Astrocyte of the hippocampus (primary cell): ENCODE results near the gene COMT.
"Not testable (repeated sequence)": the region's sequence is repeated elsewhere in the genome, so short reads cannot be mapped to it uniquely, and the experiment has no call there.

ENCODE experiments used
- DNase-seq: peaks from one replicate; pipeline ENCODE4 v3.0.0; 2011; ENCODE audit warnings: low read depth, low spot score

Gene COMT

GRCh38 chr22:19929586-19930550, 11.7 kb upstream of the COMT start:
- DNase-seq = no peak

DNA sequence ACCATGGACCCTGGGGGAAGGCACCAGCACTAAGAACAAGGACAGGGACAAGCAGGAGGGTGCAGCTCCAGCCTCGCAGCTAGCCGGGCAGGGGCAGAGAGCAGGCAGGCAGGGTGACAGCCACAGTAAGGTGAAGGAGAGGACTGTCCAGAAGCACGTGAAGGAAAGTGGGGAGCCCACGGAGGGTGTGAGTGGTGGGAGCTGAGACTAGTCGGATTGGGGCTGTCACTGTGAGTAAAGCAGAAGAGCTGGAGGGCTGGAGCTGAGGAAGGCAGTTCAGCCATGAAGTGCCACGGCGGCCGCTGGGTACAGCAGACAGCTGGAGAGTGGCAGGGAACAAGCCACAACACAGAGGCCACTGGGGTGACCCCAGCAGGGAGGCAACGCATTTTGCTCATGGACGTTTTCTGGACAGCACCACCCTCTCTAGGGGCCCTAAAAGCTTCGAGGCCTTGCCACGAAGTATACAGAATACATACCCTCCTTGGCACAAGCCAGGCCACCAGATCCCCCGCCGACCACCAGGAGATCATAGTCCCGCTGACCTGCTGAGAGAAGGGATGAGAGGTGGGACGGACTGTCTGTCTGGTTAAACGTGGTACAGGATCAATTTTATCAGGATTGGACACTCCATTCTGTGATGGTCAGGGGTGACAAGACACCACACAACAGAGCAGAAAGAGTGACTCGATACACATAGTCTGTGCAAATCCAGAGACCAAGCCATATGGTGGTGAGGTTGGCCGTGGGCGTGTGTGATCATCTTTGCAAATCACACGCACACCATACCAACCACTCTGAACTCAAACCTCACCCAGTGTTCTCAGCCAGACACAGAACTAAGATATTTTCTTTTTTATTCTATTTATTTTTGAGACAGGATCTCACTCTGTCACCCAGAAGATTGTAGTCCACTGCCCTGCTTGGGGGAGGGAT, 10.8 kb upstream of the COMT start:
- DNase-seq = no peak

DNA sequence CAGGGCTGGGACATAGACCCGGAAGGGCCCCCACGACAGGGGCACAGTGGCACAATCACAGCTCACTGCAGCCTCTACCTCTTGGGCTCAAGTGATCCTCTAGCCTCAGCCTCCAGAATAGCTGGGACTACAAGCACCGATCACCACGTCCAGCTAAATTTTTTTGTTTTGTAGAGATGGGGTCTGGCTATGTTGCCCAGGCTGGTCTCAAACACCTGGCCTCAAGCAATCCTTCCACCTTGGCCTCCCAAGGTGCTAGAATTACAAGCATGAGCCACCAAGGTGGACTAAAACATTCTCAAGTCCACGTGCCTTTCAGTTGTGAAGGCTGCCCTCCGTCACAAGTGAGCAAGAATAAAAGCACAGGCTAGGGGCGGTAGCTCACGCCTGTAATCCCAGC, 10.1 kb upstream of the COMT start:
- DNase-seq = no peak

GRCh38 chr22:19932367-19933206, 9.0 kb upstream of the COMT start:
- DNase-seq = no peak

DNA sequence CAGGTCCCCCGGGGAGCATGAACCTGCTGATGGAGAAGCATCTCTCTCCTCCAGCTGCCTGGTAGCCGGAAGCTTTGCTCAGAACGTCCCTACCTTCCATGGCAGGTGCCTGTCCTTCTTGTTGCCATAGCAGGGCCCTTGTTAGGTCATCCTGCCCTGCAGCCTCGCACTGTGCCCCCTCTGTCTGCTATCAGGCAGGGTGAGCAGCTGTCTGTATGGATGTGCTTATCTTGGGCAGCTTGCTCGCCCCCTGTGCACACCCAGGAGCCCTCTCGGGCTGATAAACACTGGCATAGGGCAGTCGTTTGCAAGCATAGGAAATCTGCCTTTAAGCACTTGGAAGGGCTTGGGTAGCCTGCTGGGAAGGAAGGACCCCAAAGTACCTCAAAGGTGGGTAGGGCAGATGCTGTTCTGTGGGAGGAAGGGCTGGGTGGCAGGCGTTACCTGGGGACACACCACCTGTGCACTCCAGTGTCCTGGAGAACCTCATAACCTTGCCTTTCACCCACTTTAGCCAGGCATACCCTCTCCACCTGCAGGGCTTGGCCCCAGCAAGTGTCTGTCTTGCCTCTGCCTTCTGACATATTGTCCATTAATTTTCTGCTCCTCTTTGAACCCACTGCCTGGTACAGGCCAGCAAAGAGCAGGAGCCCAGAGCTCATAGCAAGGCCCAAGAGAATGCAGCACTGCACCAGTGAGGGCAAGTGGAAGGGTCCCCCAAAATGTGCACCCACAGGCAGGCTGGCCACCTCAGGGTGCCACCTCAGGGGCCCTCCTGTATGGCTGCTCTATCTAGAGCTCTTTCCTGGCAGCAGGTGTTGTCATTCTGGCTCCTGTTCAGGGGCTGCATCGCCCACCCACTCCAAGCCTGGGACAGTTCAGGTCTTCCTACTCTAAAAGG, 8.0 kb upstream of the COMT start:
- DNase-seq = no peak

DNA sequence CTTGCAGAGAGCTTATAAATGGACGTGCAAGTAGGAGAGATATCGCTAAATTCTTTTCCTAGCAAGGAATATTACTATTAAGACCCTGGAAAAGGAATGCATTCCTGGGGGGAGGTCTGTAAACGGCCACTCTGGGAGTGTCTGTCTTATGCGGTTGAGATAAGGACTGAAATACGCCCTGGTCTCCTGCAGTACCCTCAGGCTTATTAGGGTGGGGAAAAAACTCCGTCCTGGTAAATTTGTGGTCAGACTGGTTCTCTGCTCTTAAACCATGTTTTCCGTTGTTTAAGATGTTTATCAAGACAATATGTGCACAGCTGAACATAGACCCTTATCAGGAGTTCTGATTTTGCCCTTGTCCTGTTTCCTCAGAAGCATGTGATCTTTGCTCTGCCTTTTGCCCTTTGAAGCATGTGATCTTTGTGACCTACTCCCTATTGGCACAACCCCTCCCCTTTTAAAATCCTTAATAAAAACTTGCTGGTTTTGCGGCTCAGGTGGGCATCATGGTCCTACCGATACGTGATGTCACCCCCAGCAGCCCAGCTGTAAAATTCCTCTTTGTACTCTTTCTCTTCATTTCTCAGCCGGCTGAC, 6.4 kb upstream of the COMT start:
- DNase-seq = not testable (repeated sequence)

- DNase-seq = no peak
Measured at GRCh38 chr22:19936513-19936912, 5.1 kb upstream of the COMT start.

- no peak for DNase-seq
Measured at GRCh38 chr22:19937616-19938473, 3.7 kb upstream of the COMT start.

- no peak for DNase-seq
Measured at GRCh38 chr22:19940536-19941364, 822 bp upstream of the COMT start.

DNA sequence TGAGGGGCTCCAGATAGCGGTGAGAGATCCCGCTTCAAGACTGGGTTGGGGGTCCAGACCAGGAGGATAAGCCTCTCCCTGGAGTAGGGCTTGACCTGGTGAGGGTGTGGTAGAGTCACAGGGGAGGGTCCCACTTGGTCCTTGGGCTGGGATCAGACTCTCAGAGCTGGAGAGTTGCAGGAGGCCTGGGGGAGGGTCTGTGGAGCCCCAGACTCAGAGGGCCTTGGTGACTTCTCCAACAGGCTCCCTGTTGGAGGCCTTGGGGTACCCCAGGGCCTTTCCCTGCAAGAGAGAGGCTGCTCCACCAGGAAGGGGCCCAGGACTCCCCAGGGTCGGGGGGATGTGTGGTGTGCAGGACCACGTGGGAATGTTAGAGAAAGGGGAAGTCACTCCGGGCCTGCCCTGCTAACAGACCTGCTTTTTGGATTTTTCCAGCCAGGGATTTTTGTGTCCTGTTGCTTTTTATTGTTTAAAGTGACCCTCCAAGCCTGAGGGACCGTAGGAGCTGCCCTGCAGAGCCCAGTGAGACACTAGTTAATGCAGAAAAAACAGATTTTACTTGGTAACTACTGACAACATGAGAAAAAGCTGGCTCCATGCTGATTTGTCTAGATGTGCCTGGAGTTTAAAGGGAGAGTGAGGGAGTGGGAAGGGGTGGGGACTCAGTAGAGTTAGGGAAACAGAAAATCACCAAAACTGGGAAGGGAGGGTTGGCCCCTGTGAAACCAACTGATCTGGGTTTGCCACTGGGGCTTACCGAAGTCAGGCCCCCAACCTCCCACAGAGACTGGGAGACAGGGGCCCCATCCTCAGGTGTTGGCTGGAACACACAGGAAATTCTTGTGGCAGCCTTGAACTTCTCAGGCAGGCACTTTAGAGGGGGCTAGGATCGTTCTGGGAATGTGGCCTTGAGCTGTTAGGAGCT, 847 bp downstream of the COMT start:
- peak; percentile 84 for DNase-seq

DNA sequence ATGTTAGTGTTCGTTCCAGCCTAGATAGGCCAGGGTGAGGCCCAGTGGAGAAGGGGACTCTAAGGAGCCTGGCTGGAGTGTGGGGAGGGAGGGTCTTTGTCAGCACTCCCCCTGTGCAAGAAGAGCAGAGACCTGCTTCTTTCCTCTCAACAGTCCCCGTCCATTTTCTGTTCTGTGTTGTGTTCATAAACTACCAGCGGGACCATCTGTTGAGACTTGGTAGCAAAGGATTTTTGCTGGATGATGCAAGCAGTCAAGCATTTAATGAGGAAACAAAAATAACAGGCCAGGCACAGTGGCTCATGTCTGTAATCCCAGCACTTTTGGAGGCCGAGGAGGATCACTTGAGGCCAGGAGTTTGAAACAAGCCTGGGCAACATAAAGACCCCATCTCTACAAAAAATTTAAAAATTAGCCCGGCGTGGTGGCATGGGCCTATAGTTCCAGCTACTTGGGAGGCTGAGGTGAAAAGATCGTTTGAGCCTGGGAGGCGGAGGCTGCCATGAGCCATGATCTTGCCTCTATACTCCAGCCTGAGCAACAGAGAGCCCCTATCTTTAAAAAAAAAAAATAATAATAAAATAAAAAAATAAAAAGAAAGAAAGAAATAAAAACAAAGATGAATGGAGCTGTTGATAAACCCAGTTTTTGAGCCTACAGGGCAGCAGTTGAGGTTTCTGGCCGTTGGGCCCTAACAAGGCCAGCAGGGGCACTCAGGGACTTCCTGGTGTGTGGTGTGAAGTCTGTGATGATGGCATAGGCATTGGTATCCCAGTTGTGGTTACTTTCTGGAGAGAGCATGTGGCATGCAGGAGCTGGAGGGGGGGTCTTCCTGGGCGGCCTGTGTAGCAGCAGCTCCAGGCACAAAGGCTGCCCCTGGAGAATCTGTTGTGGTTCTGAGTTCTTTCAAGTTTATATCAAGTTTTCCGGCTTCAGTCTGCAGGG, 1.8 kb downstream of the COMT start:
- peak; percentile 93 for DNase-seq

- no peak for DNase-seq
Measured at GRCh38 chr22:19948057-19948760, 6.6 kb downstream of the COMT start.

DNA sequence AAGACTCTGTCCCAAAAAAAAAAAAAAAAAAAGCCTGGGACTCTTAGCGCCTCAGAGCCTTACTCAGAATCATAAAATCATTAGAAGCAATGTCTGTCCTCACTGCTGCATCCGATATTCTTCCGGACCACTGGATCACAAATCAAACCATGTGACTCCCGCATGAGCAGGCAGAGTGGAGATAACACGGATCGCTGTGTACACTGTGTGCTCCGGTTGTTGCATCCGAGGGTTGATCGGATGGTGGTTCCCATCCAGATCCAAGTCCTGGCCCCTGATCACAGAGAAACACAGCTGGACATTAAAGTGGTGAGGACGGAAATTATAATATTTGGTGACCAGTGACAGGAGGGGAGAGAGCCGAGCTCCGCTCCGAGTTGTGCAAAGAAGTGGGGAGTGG, 9.8 kb downstream of the COMT start:
- no peak for DNase-seq

DNA sequence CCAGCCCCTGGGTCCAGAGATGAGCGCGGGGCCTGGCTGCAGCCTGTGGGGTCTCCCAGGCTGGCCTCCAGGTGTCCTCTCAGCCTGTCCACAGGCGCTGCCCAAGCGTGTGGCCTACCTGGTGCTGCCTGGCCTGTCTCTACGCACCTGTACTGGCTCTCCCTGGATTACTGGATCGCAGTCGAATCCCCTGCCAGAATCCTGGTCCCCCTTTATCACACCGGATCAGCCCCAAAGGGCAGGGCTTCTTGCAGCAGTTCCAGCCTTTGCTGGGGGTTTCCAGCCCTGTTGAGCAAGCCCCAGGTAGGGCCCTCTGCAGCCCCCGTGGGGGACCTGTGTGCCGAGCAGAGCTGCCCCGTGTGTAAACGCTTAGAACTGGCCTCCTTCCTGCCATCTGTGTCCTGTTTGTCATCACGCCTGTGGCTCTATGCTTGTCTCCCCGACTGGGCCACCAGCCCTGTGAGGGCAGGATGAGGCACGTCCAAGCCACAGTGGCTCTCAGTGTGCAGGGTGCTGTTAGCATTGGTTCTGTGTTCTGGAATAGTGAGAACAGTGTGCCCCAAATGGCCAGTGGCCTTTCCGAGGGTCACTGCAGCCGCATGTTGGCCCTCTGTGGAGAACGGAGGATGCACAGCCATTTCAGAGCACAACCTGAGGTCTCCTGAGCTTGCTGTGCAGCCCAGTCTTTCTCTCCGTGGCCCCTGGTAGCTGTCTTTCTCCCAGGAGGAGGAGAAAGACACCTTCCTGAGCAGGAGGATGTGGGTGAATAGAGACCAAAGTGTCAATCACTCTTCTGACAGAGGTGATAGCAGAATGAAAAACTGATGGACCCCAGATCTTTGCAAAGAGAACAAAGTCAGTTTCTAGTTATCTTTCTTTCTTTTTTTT, 13.9 kb downstream of the COMT start:
- no peak for DNase-seq
